Epidermal melanocyte (primary cell): ENCODE measurements around the gene GADD45GIP1.

ENCODE experiments used
- DNase-seq: peaks from one replicate; pipeline ENCODE4 v3.0.0; 2011; ENCODE audit warnings: low spot score; ENCODE audit not compliant: insufficient read length

GADD45GIP1 gene

DNA sequence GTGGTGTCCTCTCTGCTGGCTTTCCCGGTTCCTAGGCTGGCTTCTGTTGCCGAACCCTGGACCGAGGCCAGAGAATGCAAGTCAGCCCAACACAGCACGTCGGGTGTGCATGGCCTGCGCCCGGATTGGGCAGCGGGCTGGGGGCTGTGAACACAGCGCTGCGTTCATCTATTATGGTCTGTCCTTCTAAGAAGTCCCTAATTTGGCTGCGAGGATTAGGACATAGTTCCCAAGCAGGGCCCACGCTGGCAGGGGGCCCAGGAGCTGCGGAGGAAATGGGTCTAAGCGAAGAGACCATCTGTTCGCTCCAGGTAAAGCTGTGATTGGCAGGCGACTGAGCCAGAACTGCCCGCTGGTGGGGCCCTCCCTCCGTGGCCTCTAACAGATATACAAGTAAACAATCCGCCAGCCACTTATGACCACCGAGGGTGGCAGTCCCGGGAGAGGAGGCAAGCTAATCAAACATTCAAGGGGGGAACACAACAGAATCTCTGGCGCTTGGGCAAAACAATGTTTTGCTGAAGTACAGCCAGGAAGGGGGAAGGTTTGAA lies 43.9 kb downstream of the GADD45GIP1 start:
- DNase-seq: no peak

- DNase-seq: no peak
Measured at GRCh38 chr19:12912571-12912970, 44.5 kb downstream of the GADD45GIP1 start.

- no peak for DNase-seq
Measured at GRCh38 chr19:12907166-12907565, 49.9 kb downstream of the GADD45GIP1 start.
